Activated CD8-positive, alpha-beta T cell treated with anti-CD3 and anti-CD28 coated beads for 36 hours (primary cell): ENCODE measurements around the gene LPCAT1. TPM values are rescaled to one million over a fixed set of nuclear protein-coding genes. Genes with fewer than 3 reads are reported as not detected.

Experiments
- ATAC-seq: fragments of 200-7000 bp; cut with Tn5 transposase; one replicate; pipeline ENCODE4 v1.10.0; 2021; ENCODE audit warnings: mild to moderate bottlenecking, moderate library complexity
- CTCF ChIA-PET: fragments of 350-600 bp; sonication (Branson Sonifier 250); formaldehyde crosslinking; loops from one replicate; lab custom pipeline; 2021; ENCODE audit warnings: antibody characterized with exemption; lab: Charles Lee
- POLR2A ChIA-PET: fragments of 350-600 bp; sonication (Branson Sonifier 250); formaldehyde crosslinking; loops from one replicate; lab custom pipeline; 2021; ENCODE audit warnings: antibody characterized with exemption; lab: Charles Lee
- DNase-seq: peaks from one replicate; pipeline ENCODE4 v3.0.0-alpha.2; 2020
- H3K27ac Mint-ChIP-seq: one replicate; pipeline ENCODE4 v1.8.0; 2021; ENCODE audit warnings: mild to moderate bottlenecking, mixed read lengths
- H3K27me3 Mint-ChIP-seq: one replicate; pipeline ENCODE4 v1.8.0; 2021; ENCODE audit warnings: mixed read lengths
- H3K36me3 Mint-ChIP-seq: one replicate; pipeline ENCODE4 v1.8.0; 2021; ENCODE audit warnings: low read depth, mixed read lengths
- H3K4me1 Mint-ChIP-seq: one replicate; pipeline ENCODE4 v1.8.0; 2021; ENCODE audit warnings: low read depth, mixed read lengths
- H3K4me3 Mint-ChIP-seq: one replicate; pipeline ENCODE4 v1.8.0; 2021; ENCODE audit warnings: mild to moderate bottlenecking, moderate library complexity, mixed read lengths
- H3K9me3 Mint-ChIP-seq: one replicate; pipeline ENCODE4 v1.8.0; 2021; ENCODE audit warnings: mixed read lengths
- CTCF ChIP-seq: fragments of 200-600 bp; IDR thresholded peaks from one replicate; pipeline ENCODE4 v1.8.0; 2022; ENCODE audit warnings: antibody characterized with exemption, mild to moderate bottlenecking
- intact Hi-C: fragments of 100-400 bp; cut with micrococcal nuclease; formaldehyde crosslinking; loops from one replicate; pipeline ENCODE4 v1.10.0; 2022
- total RNA-seq, 2 experiments: library from RNA; stranded (reverse); gene quantifications; one replicate each; pipeline ENCODE4 v1.2.3, GENCODE V29; 2021

LPCAT1 gene
- total RNA-seq, 2 experiments from 2014 or later = 37.2 to 43.6 TPM

- POLR2A ChIA-PET = no interaction called here
- intact Hi-C loops = no loop called here
- CTCF ChIA-PET = interaction anchor here (1.5 to 1.9 kb wide), 2 partner anchors 19 to 196 kb away, joined by 3 to 6 read pairs; no protein-coding TSS in a partner anchor
- no peak for TF ChIP-seq CTCF
- Mint-ChIP-seq H3K4me3 (no peak overlapping the region), H3K4me1 (peaks cover 27% of the 10 kb centered on the region), H3K27me3 (peaks cover 43% of the 10 kb centered on the region), H3K9me3 (peaks cover 7% of the 10 kb centered on the region), H3K36me3 (no peaks in the 10 kb centered on the region), H3K27ac (no peak overlapping the region)
- ATAC-seq = no peak
- no peak for DNase-seq
Measured at GRCh38 chr5:1449081-1449630, 74.6 kb downstream of the LPCAT1 start.

- Mint-ChIP-seq H3K27me3 (peaks cover 42% of the 10 kb centered on the region), H3K9me3 (peaks cover 2% of the 10 kb centered on the region), H3K36me3 (no peaks in the 10 kb centered on the region), H3K4me1 (peaks cover 29% of the 10 kb centered on the region), H3K27ac (no peak overlapping the region), H3K4me3 (no peak overlapping the region)
- TF ChIP-seq CTCF = no peak
- ATAC-seq = peak; percentile 63
- POLR2A ChIA-PET = interaction anchor here (1.0 kb wide), 1 partner anchor 88 kb away, joined by 4 read pairs; no protein-coding TSS in a partner anchor
- peak; percentile 54 for DNase-seq
- CTCF ChIA-PET = interaction anchor here (1.5 kb wide), 1 partner anchor 197 kb away, joined by 3 read pairs; no protein-coding TSS in a partner anchor
- intact Hi-C loops = no loop called here
Measured at GRCh38 chr5:1448511-1449011, 75.2 kb downstream of the LPCAT1 start.

GRCh38 chr5:1447671-1448361, 75.9 kb downstream of the LPCAT1 start:
- Mint-ChIP-seq H3K27me3 (peaks cover 42% of the 10 kb centered on the region), H3K9me3 (no peaks in the 10 kb centered on the region), H3K4me1 (peaks cover 29% of the 10 kb centered on the region), H3K36me3 (no peaks in the 10 kb centered on the region), H3K27ac (no peak overlapping the region), H3K4me3 (no peak overlapping the region)
- TF ChIP-seq CTCF = no peak
- POLR2A ChIA-PET = interaction anchor here (1.0 kb wide), 1 partner anchor 89 kb away, joined by 4 read pairs; no protein-coding TSS in a partner anchor
- peak; percentile 67 for DNase-seq
- ATAC-seq = peak; percentile 67
- CTCF ChIA-PET = interaction anchor here (1.5 kb wide), 1 partner anchor 68 kb away, joined by 7 read pairs; no protein-coding TSS in a partner anchor
- intact Hi-C loops = no loop called here

- no peak for TF ChIP-seq CTCF
- H3K4me3 Mint-ChIP-seq = no peak overlapping the region
- H3K27me3 Mint-ChIP-seq = peaks cover 39% of the 10 kb centered on the region
- DNase-seq (no peak), ATAC-seq (no peak)
- peaks cover 29% of the 10 kb centered on the region for H3K4me1 Mint-ChIP-seq
- intact Hi-C loops = no loop called here
- POLR2A ChIA-PET = no interaction called here
- H3K36me3 Mint-ChIP-seq = no peaks in the 10 kb centered on the region
- CTCF ChIA-PET = interaction anchor here (1.5 kb wide), 1 partner anchor 67 kb away, joined by 7 read pairs; no protein-coding TSS in a partner anchor
- H3K9me3 Mint-ChIP-seq = no peaks in the 10 kb centered on the region
- no peak overlapping the region for H3K27ac Mint-ChIP-seq
Measured at GRCh38 chr5:1446602-1447343, 77.0 kb downstream of the LPCAT1 start.
